NCI-H82 treated with DMSO at 0.1 percent for 48 hours (cell line): ENCODE results near the gene NCK1.

Experiments used
- DNase-seq: peaks from one replicate; lab custom pipeline; 2025; ENCODE audit not compliant: unreplicated experiment; lab: John Stamatoyannopoulos, UW

The NCK1 gene

GRCh38 chr3:136906725-136907124 is 44.7 kb downstream of the NCK1 start:
- DNase-seq = no peak

DNA sequence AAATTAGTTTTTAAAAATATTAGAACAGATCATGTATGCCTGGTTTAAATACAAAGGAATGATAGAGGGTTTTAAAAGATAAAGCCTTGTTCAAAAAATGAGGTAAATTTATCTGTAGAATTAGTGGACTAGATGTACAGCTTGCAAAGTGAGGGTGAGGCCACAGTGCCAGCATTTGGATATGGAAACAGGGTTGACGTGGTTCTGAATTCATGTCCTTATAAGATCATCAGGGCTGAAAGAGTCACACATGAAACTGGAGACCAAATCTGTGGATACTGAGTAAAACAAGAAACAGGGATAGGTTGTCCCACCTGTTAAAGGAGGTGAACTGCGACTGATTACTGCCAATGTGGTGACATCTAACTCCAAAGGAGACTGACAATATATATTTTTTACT is 46.3 kb downstream of the NCK1 start:
- DNase-seq = no peak

- no peak for DNase-seq
Observed at GRCh38 chr3:136909187-136909586, 47.2 kb downstream of the NCK1 start.

- no peak for DNase-seq
Observed at GRCh38 chr3:136910697-136911096, 48.7 kb downstream of the NCK1 start.

GRCh38 chr3:136913168-136913567 is 51.2 kb downstream of the NCK1 start:
- no peak for DNase-seq

DNA sequence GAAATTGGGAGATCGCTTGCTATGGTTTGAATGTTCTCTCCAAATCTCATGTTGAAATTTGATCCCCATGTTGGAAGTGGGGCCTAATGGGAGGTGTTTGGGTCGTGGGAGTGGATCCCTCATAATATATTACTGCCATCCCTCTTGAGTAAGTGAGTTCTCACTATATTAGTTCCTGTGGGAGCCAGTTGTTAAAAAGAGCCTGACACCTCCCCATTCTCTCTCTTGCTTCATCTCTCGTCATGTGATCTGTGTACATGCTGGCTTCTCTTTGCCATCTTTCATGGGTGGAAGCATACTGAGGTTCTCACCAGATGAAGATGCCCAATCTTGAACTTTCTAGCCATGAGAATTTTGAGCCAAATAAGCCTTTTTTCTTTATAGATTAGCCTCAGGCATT is 52.7 kb downstream of the NCK1 start:
- DNase-seq = no peak

DNA sequence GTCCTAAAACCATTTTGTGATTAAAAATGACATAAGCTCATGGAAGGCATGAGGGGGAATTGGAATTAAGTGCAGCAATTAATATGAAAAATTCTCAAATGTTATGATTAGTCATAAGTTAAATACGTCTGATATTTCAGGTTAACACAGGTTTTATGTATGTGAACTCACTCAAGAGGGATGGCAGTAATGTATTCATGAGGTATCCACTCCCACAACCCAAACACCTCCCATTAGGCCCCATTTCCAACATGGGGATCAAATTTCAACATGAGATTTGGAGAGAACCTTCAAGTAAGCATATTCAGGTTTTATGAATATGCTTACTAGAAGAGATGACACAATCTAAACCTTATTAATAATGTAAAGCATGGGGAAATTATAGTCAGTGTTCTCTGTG is 54.2 kb downstream of the NCK1 start:
- no peak for DNase-seq

DNA sequence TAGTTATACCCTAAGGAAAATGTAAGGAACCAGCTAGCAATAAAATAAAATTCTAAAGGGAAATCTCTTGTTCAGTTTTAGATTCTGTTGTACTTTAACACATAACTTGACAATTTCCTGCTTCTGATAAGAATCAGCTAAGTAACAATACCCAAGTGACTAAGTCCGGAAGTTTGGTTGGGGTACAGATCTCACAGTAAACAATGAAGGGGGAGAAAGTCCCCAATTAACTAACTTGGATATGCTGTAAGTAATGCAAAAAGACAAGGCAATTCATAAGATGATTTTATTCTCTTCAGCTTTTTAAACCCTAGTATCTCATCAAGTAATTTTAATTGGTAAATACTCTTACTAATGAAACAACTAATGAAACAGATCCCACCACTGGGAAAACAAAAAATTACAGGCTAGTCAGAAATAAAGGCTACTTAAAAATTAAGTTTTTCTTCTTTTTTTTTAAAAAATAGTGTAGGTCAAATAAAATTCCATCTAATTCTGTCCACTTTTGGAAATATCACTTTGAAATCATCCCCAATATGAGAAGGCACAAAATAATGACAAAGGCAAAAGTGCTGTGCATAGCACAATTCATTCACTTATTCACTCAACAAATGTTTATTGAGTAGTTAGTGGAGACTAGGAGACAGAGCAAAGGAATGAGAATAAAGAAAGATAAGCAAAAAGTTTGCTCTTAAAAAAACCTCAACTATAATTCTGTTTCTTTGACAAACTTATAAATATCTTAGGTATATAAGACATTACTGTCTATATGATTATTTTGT is 58.0 kb downstream of the NCK1 start:
- DNase-seq = no peak

- DNase-seq = no peak
Observed at GRCh38 chr3:136920904-136921611, 59.0 kb downstream of the NCK1 start.

DNA sequence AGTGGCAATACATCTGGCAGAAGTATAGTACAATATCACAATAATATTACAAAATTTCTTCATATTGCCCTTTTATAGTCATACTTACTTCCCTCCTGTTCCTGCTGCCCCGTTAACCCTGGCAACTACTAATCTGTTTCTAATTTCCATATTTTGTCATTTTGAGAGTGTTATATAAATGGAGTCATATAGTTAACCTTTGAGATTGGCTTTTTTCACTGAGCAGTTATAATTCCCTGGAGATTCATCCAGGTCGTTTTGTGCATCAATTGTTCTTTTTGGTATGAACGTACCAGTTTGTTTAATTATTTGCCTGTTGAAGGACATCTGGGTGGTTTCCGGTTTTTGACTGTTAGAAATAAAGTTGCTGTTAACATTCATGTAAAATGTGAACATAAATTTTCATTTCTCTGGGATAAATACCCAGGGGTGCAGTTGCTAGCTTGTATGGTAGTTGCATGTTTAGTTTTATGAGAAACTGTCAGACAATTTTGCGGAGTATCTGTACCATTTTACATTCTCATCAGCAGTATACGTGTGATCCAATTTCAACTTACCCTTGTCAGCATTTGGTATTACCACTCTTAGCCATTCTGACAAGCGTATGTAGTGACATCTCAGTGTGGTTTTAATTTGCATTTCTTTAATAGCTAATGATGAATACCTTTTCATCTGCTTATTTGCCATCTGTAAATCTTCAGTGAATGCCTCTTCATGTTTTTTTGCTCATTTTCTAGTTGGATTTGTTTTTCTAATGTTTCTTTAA is 63.6 kb downstream of the NCK1 start:
- no peak for DNase-seq

DNA sequence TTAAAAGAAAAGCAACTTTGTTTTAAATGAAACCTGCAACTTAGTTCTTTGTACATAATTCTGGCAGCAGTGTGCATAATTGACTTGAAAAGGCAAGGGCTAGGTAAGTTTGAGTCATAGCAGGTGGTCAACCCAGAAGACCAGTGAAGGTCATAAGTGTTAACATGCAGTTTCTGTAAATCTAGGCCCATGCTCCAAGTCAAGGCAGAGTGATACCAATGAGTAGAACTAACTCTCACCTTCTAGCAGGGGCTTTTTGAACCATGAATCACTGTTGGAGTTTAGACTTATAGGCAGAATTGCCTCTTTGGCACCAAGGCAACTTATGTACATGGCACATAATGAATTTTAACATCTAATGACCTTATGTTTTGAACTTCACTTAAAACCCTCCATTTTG is 66.2 kb downstream of the NCK1 start:
- no peak for DNase-seq

- no peak for DNase-seq
Observed at GRCh38 chr3:136929977-136930670, 68.1 kb downstream of the NCK1 start.

- no peak for DNase-seq
Observed at GRCh38 chr3:136931606-136932005, 69.6 kb downstream of the NCK1 start.

DNA sequence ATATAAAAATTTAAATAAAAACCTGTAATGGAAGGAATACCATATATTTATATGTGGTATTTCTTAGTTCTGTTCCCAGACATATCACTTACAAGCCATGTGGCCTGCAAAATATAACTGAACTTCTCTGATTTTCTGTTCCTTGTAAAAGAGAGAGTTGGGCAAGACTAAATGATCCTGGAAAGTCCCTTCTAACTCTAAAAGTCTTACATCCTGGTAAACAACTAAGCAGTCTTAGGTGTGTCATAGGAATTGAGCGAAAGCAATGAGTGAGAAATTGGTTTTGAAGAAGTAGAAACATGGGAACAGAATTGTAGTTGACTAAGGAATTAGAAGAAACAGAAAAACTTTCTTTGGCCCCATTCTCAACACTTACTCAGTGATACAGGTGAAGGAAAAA is 70.5 kb downstream of the NCK1 start:
- DNase-seq = no peak

GRCh38 chr3:136932978-136933772 is 71.2 kb downstream of the NCK1 start:
- DNase-seq = no peak

DNA sequence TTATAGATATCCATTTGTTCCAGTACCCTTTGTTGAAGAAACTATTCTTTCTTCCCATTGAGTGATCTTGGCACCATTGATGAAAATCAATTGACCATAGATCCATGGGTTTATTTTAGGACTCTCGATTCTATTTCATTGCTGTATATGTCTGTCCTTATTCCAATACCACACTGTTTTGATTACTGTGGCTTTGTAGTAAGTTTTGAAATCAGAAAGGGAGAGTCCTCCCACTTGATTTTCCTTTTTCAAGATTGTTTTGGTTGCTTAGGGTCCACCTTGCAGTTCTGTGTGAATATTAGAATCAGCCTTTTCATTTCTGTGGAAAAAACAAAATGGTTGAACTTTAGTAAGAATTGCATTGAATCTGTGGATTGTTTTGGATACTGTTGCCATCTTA is 75.2 kb downstream of the NCK1 start:
- DNase-seq = no peak

- DNase-seq = no peak
Observed at GRCh38 chr3:136937851-136938250, 75.8 kb downstream of the NCK1 start.

DNA sequence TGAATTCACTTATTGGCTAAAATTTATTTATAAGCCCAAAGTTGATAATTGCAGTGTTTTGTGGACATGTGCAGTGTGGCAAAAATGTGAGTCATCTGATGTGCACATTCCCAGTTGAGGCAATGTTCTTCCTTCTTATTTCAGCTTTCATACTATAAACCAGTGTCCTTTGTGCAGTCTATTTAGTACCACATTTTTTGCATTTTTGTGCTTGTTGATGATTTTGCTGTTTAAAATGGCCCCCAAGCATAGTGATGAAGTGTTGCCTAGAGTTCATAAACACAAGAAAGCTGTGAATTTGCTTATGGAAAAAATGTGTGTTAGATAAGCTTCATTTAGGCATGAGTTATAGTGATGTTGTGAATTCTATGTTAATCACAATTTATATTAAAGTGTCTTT is 76.3 kb downstream of the NCK1 start:
- DNase-seq = no peak

GRCh38 chr3:136939489-136939888 is 77.5 kb downstream of the NCK1 start:
- DNase-seq = no peak

DNA sequence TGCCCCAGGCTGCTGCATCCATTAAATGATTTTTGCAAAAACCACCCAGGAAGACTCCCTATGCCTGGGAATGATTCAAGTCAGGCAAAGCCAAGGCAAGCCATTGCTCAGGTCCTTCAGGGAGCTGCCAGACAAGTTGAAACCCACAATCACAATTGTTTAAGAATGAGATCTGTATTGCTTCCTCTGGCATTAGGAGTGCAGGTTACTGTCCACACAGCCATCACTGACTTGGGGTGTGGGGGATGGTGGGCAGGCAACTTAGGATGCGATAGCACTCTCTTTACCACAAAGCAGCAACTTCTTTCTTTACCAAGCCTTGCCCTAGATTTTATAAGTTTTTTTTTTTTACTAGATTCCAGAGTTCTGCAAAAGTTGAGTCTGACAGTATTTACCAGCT is 80.8 kb downstream of the NCK1 start:
- no peak for DNase-seq

DNA sequence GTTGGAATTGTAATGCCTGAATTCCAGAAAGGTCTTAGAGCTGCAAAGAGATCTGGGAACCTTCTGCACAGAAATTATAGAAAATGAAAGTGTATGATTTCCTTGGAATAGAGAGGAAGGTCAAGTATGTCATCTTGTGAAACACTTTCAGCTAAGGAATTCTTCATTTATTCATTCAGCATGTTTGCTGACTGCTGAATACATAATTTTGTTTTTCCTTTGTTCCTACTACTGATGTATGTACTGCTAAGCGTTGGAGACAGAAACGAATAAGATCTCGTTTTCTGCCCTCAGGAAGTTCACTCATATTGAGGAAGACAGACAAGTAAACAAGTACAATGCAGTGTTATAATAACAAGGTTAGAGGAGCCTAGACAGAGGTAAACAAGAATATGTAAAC is 81.4 kb downstream of the NCK1 start:
- no peak for DNase-seq
